HG03064 (cell line): ENCODE results near the gene PDXDC1.
"Not testable (repeated sequence)": the region's sequence is repeated elsewhere in the genome, so short reads cannot be mapped to it uniquely, and the experiment has no call there.

ENCODE experiments used
- ATAC-seq: cut with Tn5 transposase; IDR thresholded peaks from one replicate; pipeline ENCODE4 v1.9.1; 2021; ENCODE audit warnings: low read depth; ENCODE audit not compliant: unreplicated experiment

The PDXDC1 gene, protein sequence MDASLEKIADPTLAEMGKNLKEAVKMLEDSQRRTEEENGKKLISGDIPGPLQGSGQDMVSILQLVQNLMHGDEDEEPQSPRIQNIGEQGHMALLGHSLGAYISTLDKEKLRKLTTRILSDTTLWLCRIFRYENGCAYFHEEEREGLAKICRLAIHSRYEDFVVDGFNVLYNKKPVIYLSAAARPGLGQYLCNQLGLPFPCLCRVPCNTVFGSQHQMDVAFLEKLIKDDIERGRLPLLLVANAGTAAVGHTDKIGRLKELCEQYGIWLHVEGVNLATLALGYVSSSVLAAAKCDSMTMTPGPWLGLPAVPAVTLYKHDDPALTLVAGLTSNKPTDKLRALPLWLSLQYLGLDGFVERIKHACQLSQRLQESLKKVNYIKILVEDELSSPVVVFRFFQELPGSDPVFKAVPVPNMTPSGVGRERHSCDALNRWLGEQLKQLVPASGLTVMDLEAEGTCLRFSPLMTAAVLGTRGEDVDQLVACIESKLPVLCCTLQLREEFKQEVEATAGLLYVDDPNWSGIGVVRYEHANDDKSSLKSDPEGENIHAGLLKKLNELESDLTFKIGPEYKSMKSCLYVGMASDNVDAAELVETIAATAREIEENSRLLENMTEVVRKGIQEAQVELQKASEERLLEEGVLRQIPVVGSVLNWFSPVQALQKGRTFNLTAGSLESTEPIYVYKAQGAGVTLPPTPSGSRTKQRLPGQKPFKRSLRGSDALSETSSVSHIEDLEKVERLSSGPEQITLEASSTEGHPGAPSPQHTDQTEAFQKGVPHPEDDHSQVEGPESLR

DNA sequence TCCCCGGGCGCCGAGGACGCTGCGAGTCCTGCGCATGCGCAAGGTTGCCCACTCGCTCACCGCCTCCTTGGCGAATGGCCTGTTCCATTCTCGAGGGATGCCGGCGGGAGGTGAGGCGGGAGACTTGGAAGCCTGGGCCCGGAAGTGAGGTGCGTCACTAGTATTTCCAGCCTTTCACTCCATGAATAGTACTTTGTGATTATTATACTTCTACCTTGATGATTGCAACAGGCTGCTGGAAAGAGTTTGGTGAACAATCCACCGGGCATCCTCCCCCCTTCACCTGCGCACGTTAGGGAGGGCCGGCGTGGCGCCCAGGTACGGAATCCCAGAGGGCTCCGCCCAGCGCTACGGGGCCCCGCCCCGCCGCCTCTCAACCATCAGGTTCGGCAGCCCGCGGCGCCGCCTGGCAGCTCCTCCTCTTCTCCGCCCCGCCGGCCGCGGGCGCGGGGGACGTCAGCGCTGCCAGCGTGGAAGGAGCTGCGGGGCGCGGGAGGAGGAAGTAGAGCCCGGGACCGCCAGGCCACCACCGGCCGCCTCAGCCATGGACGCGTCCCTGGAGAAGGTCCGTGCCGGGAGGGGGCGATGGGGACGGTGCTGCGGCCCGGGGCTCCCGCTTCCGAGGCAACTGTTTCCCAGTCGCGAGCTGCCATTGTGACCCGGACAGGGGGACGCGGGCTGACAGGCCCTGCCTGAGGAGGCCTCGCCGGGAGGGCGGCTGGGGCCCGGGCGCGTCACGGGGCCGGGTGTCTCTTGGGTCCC is at the start of gene PDXDC1:
Gene PDXDC1 (plus strand): TSS at position 371 of the 762 bp plus-strand sequence. CDS start 174 bp downstream, at position 545.
- peak; percentile 87 for ATAC-seq

DNA sequence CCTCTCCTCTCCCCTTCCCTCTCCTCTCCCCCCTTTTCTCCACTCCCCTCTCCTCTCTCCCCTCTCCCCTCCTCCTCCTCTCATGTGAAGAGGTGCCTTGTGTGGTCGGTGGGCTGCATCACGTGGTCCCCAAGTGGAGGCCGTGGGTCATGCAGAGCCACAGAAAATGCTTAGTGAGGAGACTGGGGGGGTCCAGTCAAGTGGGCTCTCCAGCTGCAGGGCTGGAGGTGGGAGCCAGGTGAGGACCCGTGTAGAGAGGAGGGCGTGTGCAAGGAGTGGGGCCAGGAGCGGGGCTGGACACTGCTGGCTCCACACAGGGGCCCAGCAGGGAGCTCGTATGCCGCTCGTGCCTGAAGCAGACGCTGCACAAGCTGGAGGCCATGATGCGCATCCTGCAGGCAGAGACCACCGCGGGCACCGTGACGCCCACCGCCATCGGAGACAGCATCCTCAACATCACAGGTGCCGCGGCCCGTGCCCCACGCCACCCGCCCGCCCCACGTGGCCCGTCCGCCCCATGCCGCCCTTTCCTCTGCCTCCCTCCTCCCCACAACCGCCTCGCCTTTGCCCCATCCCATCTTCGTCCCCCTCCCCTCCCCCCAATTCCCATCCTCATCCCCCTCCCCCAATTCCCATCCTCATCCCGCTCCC is 46.6 kb upstream of the PDXDC1 start:
- ATAC-seq = not testable (repeated sequence)

DNA sequence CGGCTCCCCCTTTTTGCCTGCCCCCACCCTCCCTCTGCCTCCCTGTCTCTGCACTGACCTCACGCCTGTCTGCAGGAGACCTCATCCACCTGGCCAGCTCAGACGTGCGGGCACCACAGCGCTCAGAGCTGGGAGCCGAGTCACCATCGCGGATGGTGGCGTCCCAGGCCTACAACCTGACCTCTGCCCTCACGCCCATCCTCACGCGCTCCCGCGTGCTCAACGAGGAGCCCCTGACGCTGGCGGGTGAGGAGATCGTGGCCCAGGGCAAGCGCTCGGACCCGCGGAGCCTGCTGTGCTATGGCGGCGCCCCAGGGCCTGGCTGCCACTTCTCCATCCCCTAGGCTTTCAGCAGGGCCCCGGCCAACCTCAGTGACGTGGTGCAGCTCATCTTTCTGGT is 45.6 kb upstream of the PDXDC1 start:
- ATAC-seq = not testable (repeated sequence)

DNA sequence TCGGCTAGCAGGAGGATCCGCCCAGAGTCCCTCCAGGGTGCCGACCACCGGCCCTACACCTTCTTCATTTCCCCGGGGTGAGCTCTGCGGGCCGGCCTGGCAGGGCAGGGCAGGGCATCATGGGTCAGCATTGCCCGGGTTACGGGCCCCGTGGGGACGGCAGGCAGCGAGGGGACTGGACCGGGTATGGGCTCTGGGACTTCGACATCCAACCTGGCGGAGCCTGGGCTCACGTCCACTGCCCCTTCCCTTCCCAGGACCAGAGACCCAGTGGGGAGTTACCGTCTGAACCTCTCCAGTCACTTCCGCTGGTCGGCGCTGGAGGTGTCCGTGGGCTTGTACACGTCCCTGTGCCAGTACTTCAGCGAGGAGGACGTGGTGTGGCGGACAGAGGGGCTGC is 44.6 kb upstream of the PDXDC1 start:
- not testable (repeated sequence) for ATAC-seq

DNA sequence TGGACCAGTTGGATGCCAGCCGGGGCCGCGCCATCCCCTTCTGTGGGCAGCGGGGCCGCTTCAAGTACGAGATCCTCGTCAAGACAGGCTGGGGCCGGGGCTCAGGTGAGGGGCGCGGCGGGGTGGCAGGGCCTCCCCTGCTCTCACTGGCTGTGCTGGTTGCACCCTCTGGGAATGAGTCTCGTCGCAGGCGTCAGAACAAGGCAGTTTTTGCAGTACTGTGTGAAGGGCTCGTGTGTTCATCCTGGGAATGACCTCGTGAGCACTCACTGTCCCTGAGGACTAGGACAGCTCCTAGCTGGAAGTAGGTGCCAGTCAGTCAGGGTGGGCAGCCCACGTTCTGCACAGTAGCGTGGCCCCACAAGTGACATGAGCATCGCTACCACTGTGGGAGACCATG is 43.9 kb upstream of the PDXDC1 start:
- ATAC-seq = not testable (repeated sequence)

DNA sequence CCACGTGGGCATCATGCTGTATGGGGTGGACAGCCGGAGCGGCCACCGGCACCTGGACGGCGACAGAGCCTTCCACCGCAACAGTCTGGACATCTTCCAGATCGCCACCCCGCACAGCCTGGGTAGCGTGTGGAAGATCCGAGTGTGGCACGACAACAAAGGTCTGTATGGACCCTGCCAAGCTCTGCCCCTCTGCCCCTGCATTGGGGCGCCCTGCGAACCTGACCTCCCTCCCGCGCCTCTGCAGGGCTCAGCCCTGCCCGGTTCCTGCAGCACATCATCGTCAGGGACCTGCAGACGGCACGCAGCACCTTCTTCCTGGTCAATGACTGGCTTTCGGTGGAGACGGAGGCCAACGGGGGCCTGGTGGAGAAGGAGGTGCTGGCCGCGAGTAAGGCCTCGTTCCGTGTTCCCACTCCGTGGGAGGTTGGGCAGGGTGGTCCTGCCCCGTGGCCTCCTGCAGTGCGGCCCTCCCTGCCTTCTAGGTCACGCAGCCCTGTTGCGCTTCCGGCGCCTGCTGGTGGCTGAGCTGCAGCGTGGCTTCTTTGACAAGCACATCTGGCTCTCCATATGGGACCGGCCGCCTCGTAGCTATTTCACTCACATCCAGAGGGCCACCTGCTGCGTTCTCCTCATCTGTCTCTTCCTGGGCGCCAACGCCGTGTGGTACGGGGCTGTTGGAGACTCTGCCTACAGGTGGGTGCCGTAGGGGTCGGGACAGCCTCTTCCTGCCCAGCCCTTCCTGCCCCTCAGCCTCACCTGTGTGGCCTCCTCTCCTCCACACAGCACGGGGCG is 42.0 kb upstream of the PDXDC1 start:
- ATAC-seq = not testable (repeated sequence)

DNA sequence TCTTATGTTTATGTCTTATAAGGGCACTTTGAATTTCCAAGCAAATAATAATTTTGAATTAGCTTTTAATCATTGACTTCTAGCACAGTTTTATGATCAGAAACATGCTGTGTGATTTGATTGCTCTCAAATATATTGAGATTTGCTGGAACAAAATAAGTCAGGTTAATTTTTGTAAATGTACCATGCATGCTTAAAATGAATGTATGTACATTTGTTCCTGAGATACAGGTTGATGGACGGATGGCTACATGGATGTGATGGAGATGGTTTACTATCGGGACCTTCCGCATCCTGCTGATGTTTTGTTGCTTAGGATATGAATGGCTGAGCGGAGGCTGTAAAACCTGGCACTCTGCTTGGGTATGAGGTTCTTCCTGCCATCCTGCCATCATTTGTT is 37.7 kb upstream of the PDXDC1 start, which contains the start of gene NPIPA1:
Gene NPIPA1 (plus strand): TSS at position 301 of the 400 bp plus-strand sequence. CDS start 0 bp downstream, at position 301.
- ATAC-seq = not testable (repeated sequence)

DNA sequence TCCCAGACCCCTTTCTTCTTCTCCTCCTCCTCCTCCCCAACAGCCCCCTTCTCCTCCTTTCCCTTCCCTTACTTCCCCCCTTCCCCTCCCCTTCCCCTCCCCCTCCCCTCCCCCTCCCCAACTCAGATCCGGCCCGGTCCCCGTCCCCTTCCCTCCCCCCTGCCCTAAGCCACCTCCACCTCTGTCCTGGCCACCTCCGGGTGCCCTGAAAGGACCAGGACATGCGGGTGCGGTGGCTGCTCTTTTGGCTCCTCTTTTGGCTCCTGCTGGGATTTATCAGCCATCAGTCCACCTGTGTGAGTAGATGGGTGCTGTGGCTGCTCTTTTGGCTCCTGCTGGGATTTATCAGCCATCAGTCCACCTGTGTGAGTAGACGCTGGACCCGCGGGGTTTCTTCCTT is 36.8 kb upstream of the PDXDC1 start:
- ATAC-seq = not testable (repeated sequence)

DNA sequence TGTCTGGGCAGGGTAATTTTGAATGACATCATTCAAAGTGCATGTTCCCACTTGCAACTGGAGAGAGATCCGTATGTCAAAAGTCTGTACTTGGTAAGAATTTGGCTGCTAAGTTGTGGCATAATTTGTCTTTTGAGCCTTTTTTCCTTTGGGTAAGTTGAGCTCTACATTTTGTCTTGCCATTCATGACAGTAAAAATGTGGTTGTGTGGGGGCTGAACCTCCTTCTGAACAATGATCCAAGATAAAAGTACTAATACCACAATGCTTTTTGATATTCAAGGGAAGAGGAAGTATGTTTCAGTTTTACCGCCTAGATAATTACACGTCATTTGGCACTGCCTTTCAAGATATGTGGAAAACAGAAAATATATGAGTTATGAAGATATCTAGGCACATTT is 32.1 kb upstream of the PDXDC1 start:
- ATAC-seq = not testable (repeated sequence)

DNA sequence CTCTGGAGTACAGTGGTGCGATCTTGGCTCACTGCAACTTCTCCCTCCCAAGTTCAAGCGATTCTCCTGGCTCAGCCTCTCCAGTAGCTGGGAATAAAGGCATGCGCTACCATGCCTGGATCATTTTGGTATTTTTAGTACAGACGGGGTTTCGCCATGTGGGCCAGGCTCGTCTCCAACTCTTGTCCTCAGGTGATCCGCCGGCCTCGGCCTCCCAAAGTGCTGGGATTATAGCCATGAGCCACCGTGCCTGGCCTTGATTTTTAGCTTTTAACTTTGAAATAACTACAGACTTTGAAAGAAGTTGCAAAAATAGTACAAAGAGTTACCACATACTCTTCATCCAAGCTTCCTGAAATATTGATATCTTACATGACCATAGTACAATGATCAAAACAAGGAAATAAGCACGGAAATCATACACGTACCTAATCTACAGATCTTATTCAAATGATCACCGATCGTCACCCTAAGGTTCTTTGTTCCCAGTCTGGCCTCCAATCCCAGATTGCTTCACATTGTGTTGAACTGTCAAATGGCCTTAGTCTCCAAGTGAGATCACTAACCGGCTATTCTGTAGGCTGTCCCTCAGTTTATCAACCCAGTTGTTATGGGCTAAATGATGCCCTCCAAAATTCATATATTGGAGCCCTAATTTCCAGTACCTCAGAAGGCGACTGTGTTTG is 19.1 kb upstream of the PDXDC1 start:
- no peak for ATAC-seq

DNA sequence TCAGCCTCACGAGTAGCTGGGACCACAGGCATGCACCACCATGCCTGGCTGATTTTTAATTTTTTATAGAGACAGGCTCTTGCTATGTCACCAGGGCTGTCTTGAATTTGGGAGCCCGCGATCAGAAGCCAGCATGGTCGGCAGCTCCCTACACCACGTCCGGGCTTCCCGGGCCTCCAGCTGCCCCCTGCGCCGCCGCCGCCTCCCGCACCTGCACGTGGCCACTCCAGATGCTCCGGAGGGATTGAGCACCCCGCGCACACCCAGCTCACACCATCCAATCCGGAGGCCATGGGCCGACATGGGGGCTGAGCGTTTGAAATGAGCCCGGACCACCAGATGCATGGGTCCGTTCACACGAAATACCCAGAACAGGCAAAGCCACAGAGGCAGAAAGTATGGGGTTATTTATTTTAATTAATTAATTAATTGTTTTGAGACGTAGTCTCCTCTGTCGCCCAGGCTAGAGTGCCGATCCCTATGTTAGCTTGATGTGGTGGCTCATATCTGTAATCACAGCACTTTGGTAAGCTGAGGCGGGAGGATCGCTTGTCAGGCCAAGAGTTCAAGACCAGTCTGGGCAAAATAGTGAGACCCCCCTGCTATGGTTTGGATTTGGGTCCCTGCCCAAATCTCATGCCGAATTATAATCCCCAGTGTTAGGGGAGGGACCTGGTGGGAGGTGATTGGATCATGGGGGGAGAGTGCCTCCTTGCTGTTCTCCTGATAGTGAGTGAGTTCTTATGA is 17.1 kb upstream of the PDXDC1 start:
- no peak for ATAC-seq

DNA sequence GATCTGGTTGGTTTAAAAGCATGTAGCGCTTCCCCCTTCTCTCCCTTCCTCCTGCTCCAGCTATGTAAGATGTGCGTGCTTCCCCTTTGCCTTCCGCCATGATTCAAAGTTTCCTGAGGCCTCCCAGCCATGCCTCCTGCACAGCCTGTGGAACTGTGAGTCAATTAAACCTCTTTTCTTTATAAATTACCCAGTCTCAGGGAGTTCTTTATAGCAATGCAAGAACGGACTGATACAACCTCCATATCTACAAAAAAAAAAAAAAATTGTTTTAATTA is 16.6 kb upstream of the PDXDC1 start:
- ATAC-seq = no peak

DNA sequence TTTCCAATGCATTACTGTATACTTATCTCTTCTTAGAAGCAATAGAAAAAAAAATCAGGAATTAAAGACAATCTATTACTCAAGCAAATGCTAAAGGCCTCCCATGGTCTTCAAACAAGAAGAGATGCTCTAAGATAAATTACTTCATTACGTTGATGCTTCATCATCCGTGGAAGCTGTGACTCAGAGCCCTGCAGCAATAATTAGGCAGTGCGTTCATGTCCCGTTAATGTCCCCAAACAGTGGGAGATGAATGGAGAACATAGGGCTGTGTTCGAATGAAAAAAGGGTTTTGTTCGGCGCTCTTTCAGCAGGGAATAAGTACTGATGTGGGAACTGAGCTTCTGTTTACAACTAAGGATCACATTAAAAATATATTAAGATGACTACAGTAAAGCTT is 15.9 kb upstream of the PDXDC1 start:
- no peak for ATAC-seq

DNA sequence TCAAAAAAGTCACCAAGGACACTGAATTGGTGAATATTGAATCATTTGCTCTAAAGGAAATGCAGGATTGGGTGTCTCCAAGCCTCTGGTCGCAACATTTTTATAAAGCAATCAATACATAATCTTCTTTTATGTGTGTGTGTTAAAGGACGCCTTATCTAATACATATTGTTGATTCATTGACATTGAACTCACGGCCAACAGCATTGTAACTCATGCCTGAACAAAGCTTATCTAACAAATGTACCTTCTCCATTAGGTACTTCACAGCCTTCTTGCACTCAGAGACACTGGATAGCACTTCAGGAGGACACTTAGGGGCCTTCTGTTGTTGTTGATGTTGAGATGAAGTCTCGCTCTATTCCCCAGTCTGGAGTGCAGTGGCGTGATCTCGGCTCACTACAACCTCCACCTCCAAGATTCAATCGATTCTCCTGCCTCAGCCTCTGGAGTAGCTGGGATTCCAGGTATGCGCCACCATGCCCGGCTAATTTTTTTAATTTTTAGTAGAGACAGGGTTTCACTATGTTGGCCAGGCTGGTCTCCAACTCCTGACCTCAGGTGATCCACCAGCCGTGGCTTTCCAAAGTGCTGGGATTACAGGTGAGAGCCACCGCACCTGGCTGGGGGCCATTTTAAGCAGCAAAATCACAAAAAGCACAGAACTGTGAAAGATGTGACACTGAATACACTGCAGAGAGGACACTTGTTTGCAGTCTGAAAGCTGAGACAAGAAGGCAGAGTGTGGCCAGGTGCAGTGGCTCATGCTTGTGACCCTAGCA is 13.2 kb upstream of the PDXDC1 start:
- ATAC-seq = no peak

DNA sequence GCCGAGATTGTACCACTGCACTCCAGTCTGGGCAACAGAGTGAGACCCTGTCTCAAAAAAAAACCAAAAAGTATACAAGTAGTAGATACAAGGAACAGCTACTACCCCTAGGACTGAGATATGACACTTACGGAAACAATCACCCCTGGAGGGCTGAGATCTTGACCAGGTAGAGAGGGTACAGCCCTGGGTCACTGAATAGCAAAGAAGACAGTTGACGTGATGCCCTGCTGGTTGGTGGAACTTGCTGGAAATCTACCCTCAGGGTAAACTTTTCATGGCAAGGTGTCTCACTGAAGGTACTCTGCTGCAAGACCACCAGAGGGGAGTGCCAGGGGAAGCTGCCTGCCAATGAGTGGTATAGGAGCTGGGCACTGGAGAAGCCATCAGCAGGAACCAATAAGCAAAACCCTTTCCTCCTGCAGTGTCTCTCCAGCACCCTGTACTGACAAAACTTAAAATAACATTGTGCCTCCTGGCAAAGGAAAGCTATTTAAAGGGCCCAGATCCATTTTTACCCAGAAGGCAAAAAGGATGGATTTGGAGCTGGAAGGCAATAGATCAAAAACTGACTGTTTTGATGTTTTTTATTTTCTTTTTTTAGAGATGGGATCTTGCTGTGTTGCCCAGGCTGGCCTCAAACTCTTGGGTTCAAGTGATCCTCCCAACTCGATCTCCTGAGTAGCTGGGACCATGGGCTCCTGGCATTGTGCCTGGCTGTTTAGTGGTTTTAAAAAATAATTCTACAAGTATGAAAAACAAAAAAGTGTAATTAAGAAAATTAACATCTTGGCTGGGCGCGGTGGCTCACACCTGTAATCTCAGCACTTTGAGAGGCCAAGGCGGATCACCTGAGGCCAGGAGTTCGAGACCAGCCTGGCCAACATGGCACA is 11.3 kb upstream of the PDXDC1 start:
- ATAC-seq = no peak

DNA sequence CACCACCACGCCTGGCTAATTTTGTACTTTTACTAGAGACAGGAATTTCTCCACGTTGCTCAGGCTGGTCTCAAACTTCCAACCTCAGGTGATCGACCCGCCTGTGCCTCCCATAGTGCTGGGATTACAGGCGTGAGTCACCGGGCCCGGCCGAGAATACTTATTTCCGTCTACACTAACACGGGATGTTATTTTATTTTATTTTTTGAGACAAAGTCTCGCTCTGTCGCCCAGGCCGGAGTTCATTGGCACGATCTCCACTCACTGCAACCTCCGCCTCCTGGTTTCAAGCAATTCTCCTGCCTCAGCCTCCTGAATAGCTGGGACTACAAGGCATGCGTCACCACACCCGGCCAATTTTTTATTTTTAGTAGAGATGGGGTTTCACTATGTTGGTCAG is 9.5 kb upstream of the PDXDC1 start:
- no peak for ATAC-seq

DNA sequence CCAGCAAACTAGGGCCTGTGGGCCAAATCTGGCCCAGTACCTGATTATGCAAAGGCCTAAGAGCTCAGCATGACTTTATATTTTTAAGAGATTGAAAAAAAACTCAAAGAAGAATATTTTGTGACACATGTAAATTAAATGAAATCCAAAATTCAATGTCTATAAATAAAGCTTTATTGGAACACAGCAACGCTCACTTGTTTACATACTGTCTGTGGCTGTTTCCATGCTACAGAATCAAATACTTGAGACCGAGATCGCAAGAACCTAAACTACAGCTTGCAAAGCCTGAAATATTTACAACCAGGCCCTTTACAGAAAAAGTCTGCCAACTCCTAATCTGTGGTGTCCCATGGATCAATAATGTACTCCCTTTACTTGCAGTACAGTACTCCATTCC is 5.0 kb upstream of the PDXDC1 start:
- ATAC-seq = not testable (repeated sequence)
